Activated CD4-positive, alpha-beta T cell treated with anti-CD3 and anti-CD28 coated beads, Interleukin-2, amount 50 U/mL, for 1 hour (primary cell): ENCODE results near the gene TCEAL5.
"Not testable (repeated sequence)": the region's sequence is repeated elsewhere in the genome, so short reads cannot be mapped to it uniquely, and the experiment has no call there.

Experiments
- DNase-seq: peaks from one replicate; pipeline ENCODE4 v3.0.0-alpha.2; 2020

TCEAL5 gene

GRCh38 chrX:103276581-103277002 is at the start of gene TCEAL5:
Gene TCEAL5 (minus strand): TSS chrX:103276750. CDS start chrX:103274563, 2,187 bp downstream.
- DNase-seq, result no peak

GRCh38 chrX:103311399-103311780 is 34.8 kb upstream of the TCEAL5 start:
- no peak for DNase-seq

GRCh38 chrX:103310555-103311398 is 34.2 kb upstream of the TCEAL5 start, which contains the start of gene BEX2:
Gene BEX2 (minus strand): TSS chrX:103310990. CDS start chrX:103309976, 1,014 bp downstream.
- DNase-seq, result peak; percentile 84

- peak; percentile 0 for DNase-seq
Observed at GRCh38 chrX:103309860-103310554, 33.5 kb upstream of the TCEAL5 start.

- not testable (repeated sequence) for DNase-seq
Observed at GRCh38 chrX:103305666-103306065, 29.1 kb upstream of the TCEAL5 start.

GRCh38 chrX:103304705-103305104 is 28.2 kb upstream of the TCEAL5 start:
- DNase-seq, result no peak

- no peak for DNase-seq
Observed at GRCh38 chrX:103293118-103293517, 16.6 kb upstream of the TCEAL5 start.

- DNase-seq, result no peak
Observed at GRCh38 chrX:103279624-103280023, 3.1 kb upstream of the TCEAL5 start.

- DNase-seq, result no peak
Observed at GRCh38 chrX:103275947-103276567, 493 bp downstream of the TCEAL5 start.

GRCh38 chrX:103274284-103274683 is 2.3 kb downstream of the TCEAL5 start:
- DNase-seq, result no peak

- no peak for DNase-seq
Observed at GRCh38 chrX:103258275-103258674, 18.3 kb downstream of the TCEAL5 start.

GRCh38 chrX:103256651-103257050 is 19.9 kb downstream of the TCEAL5 start:
- DNase-seq, result no peak

- DNase-seq, result peak; percentile 57
Observed at GRCh38 chrX:103254921-103255493, 21.5 kb downstream of the TCEAL5 start, which contains the start of gene TCEAL8. Gene TCEAL8 (minus strand): TSS chrX:103255155. CDS start chrX:103253979, 1,176 bp downstream.

GRCh38 chrX:103254171-103254824 is 22.3 kb downstream of the TCEAL5 start:
- peak; percentile 2 for DNase-seq

- no peak for DNase-seq
Observed at GRCh38 chrX:103253608-103254007, 22.9 kb downstream of the TCEAL5 start.

GRCh38 chrX:103250977-103251376 is 25.6 kb downstream of the TCEAL5 start:
- no peak for DNase-seq

GRCh38 chrX:103249805-103250204 is 26.7 kb downstream of the TCEAL5 start:
- no peak for DNase-seq

- DNase-seq, result no peak
Observed at GRCh38 chrX:103248553-103248952, 28.0 kb downstream of the TCEAL5 start.

- DNase-seq, result no peak
Observed at GRCh38 chrX:103240155-103240554, 36.4 kb downstream of the TCEAL5 start.

GRCh38 chrX:103236296-103236695 is 40.3 kb downstream of the TCEAL5 start:
- DNase-seq, result no peak

GRCh38 chrX:103235608-103236007 is 40.9 kb downstream of the TCEAL5 start:
- DNase-seq, result not testable (repeated sequence)

GRCh38 chrX:103234869-103235268 is 41.7 kb downstream of the TCEAL5 start:
- no peak for DNase-seq
